Measurements from ENCODE around the gene GRK5.

GRCh38 chr10:119426699-119427098, 219.3 kb downstream of the GRK5 start:
- no peak for TF ChIP-seq CTCF (IDR thresholded peaks at IDR 0.05)
- TF ChIP-seq ZFX (IDR thresholded peaks at IDR 0.05; ENCODE audit: borderline replicate concordance): no peak
